IMR-90 (cell line): ENCODE data around the gene PRPH2. TPM values are rescaled to one million over a fixed set of nuclear protein-coding genes. Genes with fewer than 3 reads are reported as not detected.
A peak's percentile ranks its signal among the peaks of the same experiment; 100 is the strongest.

Source experiments
- ATAC-seq: fragments of 200-7000 bp; cut with Tn5 transposase; 2 replicates; pipeline ENCODE4 v1.9.1; 2020; ENCODE audit warnings: low read depth, mild to moderate bottlenecking, moderate library complexity
- BruUV-seq: library from RNA; stranded (reverse); fragments of 400-500 nt; replicated peaks from 2 replicates; lab custom pipeline; 2021; lab: Mats Ljungman, UMichigan
- CTCF ChIA-PET: fragments of 300-600 bp; formaldehyde crosslinking; extraction: SDS; loops from one replicate; lab custom pipeline; 2021; ENCODE audit warnings: antibody characterized with exemption; lab: Yijun Ruan, JAX
- POLR2A ChIA-PET: fragments of 300-600 bp; sonication (Branson Sonifier 250); formaldehyde crosslinking; loops from one replicate; lab custom pipeline; 2022; ENCODE audit warnings: antibody characterized with exemption; ENCODE audit not compliant: unreplicated experiment; lab: Charles Lee
- DNase-seq: peaks from one replicate; pipeline ENCODE4 v3.0.0; 2013
- H2AFZ ChIP-seq: replicated peaks from 2 replicates; pipeline ENCODE3; 2013; ENCODE audit warnings: low read length, mild to moderate bottlenecking; ENCODE audit not compliant: poor library complexity
- H2AK5ac ChIP-seq: 2 replicates; pipeline ENCODE4 v1.6.1; 2013; ENCODE audit warnings: low read depth, low read length, inconsistent platforms
- H2AK9ac ChIP-seq: replicated peaks from 2 replicates; pipeline ENCODE3; 2013; ENCODE audit warnings: mild to moderate bottlenecking, low read depth, low read length, moderate library complexity; ENCODE audit not compliant: poor library complexity
- H2BK120ac ChIP-seq: 2 replicates; pipeline ENCODE4 v1.6.1; 2013; ENCODE audit warnings: low read depth, low read length, inconsistent platforms
- H2BK15ac ChIP-seq: 3 replicates; pipeline ENCODE4 v1.6.1; 2013; ENCODE audit warnings: low read depth, low read length, inconsistent platforms
- H2BK20ac ChIP-seq: 2 replicates; pipeline ENCODE4 v1.6.1; 2013; ENCODE audit warnings: low read depth, mild to moderate bottlenecking, inconsistent platforms, low read length, moderate library complexity
- H2BK5ac ChIP-seq: 2 replicates; pipeline ENCODE4 v1.6.1; 2013; ENCODE audit warnings: mild to moderate bottlenecking, low read depth, low read length, inconsistent platforms; ENCODE audit not compliant: poor library complexity, severe bottlenecking
- H3K14ac ChIP-seq: replicated peaks from 2 replicates; pipeline ENCODE4 v1.6.1; 2013; ENCODE audit warnings: low read depth, low read length, inconsistent platforms
- H3K18ac ChIP-seq: 2 replicates; pipeline ENCODE4 v1.6.1; 2013; ENCODE audit warnings: low read depth, low read length, control low read depth
- H3K23ac ChIP-seq: 2 replicates; pipeline ENCODE4 v1.6.1; 2013; ENCODE audit warnings: low read depth, low read length, inconsistent platforms
- H3K27ac ChIP-seq: 2 replicates; pipeline ENCODE4 v1.5.1; 2013; ENCODE audit warnings: mild to moderate bottlenecking, control low read depth, low read length; ENCODE audit not compliant: insufficient read depth
- H3K27me3 ChIP-seq: 2 replicates; pipeline ENCODE4 v1.6.1; 2013; ENCODE audit warnings: low read length; ENCODE audit not compliant: control insufficient read depth, insufficient read depth
- H3K36me3 ChIP-seq: 2 replicates; pipeline ENCODE4 v1.6.1; 2013; ENCODE audit warnings: low read length, mixed read lengths; ENCODE audit not compliant: control insufficient read depth, insufficient read depth
- H3K4ac ChIP-seq: 2 replicates; pipeline ENCODE4 v1.6.1; 2013; ENCODE audit warnings: low read depth, low read length, inconsistent platforms
- H3K4me1 ChIP-seq: 2 replicates; pipeline ENCODE4 v1.6.1; 2013; ENCODE audit warnings: low read length, mixed read lengths; ENCODE audit not compliant: control insufficient read depth, insufficient read depth
- H3K4me2 ChIP-seq: 2 replicates; pipeline ENCODE4 v1.6.1; 2013; ENCODE audit warnings: low read depth, mild to moderate bottlenecking, control low read depth, low read length, moderate library complexity
- H3K4me3 ChIP-seq: 2 replicates; pipeline ENCODE4 v1.5.1; 2013; ENCODE audit warnings: low read depth, mild to moderate bottlenecking, control low read depth, low read length, moderate library complexity; ENCODE audit not compliant: insufficient read depth
- H3K56ac ChIP-seq: 2 replicates; pipeline ENCODE4 v1.6.1; 2013; ENCODE audit warnings: low read length, inconsistent platforms; ENCODE audit not compliant: insufficient read depth; ENCODE audit errors: extremely low read depth
- H3K79me1 ChIP-seq, 2 experiments: 2 replicates each; pipeline ENCODE4 v1.6.1; 2013; ENCODE audit warnings: low read length in 2 of 2, inconsistent platforms in 1 of 2, low read depth in 1 of 2
- H3K9ac ChIP-seq: 2 replicates; pipeline ENCODE4 v1.6.1; 2013; ENCODE audit warnings: low read depth, low read length, control low read depth
- H3K9me1 ChIP-seq: 2 replicates; pipeline ENCODE4 v1.6.1; 2013; ENCODE audit warnings: low read length, inconsistent platforms; ENCODE audit not compliant: insufficient read depth
- H3K9me3 ChIP-seq: 2 replicates; pipeline ENCODE4 v1.6.1; 2013; ENCODE audit warnings: low read length; ENCODE audit not compliant: control insufficient read depth, insufficient read depth
- H4K20me1 ChIP-seq: 2 replicates; pipeline ENCODE4 v1.6.1; 2013; ENCODE audit warnings: low read length, inconsistent platforms; ENCODE audit not compliant: insufficient read depth
- H4K5ac ChIP-seq: 2 replicates; pipeline ENCODE4 v1.6.1; 2013; ENCODE audit warnings: mild to moderate bottlenecking, low read depth, low read length, control low read depth
- H4K8ac ChIP-seq, 2 experiments: 2 replicates each; pipeline ENCODE4 v1.6.1; 2013; ENCODE audit warnings: low read depth in 2 of 2, low read length in 2 of 2, control low read depth in 1 of 2, inconsistent platforms in 1 of 2
- H4K91ac ChIP-seq: 2 replicates; pipeline ENCODE4 v1.6.1; 2013; ENCODE audit warnings: low read depth, low read length, inconsistent platforms; ENCODE audit not compliant: insufficient read depth
- MAFK ChIP-seq: IDR thresholded peaks from 2 replicates; pipeline ENCODE4 v1.6.1; 2012; ENCODE audit warnings: low read depth, low read length, improper control_type of control experiment
- POLR2A ChIP-seq: IDR thresholded peaks from 2 replicates; pipeline ENCODE4 v1.6.1; 2012; ENCODE audit warnings: mild to moderate bottlenecking, low read depth, low read length
- RAD21 ChIP-seq: IDR thresholded peaks from 2 replicates; pipeline ENCODE4 v1.6.1; 2012; ENCODE audit warnings: low read length, improper control_type of control experiment
- dilution Hi-C: fragments of 300-500 bp; cut with HindIII; formaldehyde crosslinking; loops from one replicate; pipeline ENCODE4 v1.14.3; 2018; ENCODE audit warnings: low sequenced_read_pairs; ENCODE audit not compliant: unreplicated experiment
- in situ Hi-C: fragments of 300-500 bp; cut with MboI; formaldehyde crosslinking; loops from 3 replicates; pipeline ENCODE4 v1.14.3; 2019; ENCODE audit warnings: low sequenced_read_pairs, inconsistent platforms, mixed read lengths
- intact Hi-C: fragments of 100-400 bp; cut with micrococcal nuclease; formaldehyde crosslinking; loops from 2 replicates; pipeline ENCODE4 v1.10.0; 2022
- polyA plus RNA-seq, 3 experiments: library from polyadenylated mRNA; depleted of rRNA; stranded (reverse); fragments of >200 nt; gene quantifications; 2 replicates each; pipeline ENCODE4 v1.2.3, GENCODE V29; 2012; ENCODE audit warnings: low replicate concordance in 1 of 3
- total RNA-seq: library from RNA; depleted of rRNA; stranded (reverse); fragments of >200 nt; gene quantifications from 2 replicates; pipeline ENCODE4 v1.2.3, GENCODE V29; 2012

PRPH2 gene
- total and polyA plus RNA-seq, 2 of the 4 experiments (the other 2 are of a cell fraction), result 1.0 to 1.1 TPM

- TF ChIP-seq RAD21, result no peak
These were observed 3.6 kb upstream of the PRPH2 start (continued) for GRCh38 chr6:42726026-42726425.

GRCh38 chr6:42724825-42725224 is 2.4 kb upstream of the PRPH2 start:
- Histone ChIP-seq H3K27ac (no peak overlapping the region), H3K23ac (no peak overlapping the region), H2BK5ac (no peak overlapping the region), H4K5ac (no peak overlapping the region), H4K91ac (no peak overlapping the region), H3K18ac (no peak overlapping the region), H3K9me1 (peaks cover 6% of the 10 kb centered on the region; the same call in 1 of the 2 replicates), H4K20me1 (no peaks in the 10 kb centered on the region), H2AK5ac (no peak overlapping the region), H4K8ac (no peak overlapping the region), H3K27me3 (no peaks in the 10 kb centered on the region), H3K4me3 (no peak overlapping the region), H2AK9ac (no peak overlapping the region), H3K4me1 (peaks cover 11% of the 10 kb centered on the region), H3K4ac (no peak overlapping the region), H3K36me3 (peaks cover 4% of the 10 kb centered on the region), H2AFZ (no peak overlapping the region), H3K9me3 (no peaks in the 10 kb centered on the region), H3K4me2 (no peak overlapping the region), H2BK120ac (no peak overlapping the region), H3K14ac (no peak overlapping the region), H3K9ac (no peak overlapping the region), H3K56ac (no peak overlapping the region), H2BK20ac (no peak overlapping the region), H3K79me1 (peaks cover 0 to 12% of the 10 kb centered on the region in 2 experiments; a peak in 3 of 4 replicates), H2BK15ac (no peak overlapping the region)
- POLR2A ChIA-PET, result no interaction called here
- CTCF ChIA-PET, result interaction anchor here (0.7 to 1.8 kb wide), 2 partner anchors 32 to 63 kb away, joined by 3 to 6 read pairs; no protein-coding TSS in a partner anchor
- no peak for ATAC-seq
- intact Hi-C loops (no loop called here), in situ Hi-C loops (no loop called here), dilution Hi-C loops (no loop called here)
- TF ChIP-seq RAD21, result no peak
- TF ChIP-seq MAFK, result peak; percentile 71
- no peak for TF ChIP-seq POLR2A
- no peak for DNase-seq
- BruUV-seq, result TSS peak; percentile 9
